ENCODE results near the gene EIF5A.

- TF ChIP-seq FOXK1 (CRISPR knock-in tag; IDR thresholded peaks at IDR 0.05; ENCODE audit: borderline replicate concordance) (no peak), POLR2AphosphoS5 (IDR thresholded peaks at IDR 0.05; ENCODE audit: control insufficient read depth, insufficient read depth, low read depth, low read length) (no peak), ETV5 (CRISPR knock-in tag; IDR thresholded peaks at IDR 0.05; ENCODE audit: low read depth) (no peak), ZNF23 (CRISPR knock-in tag; IDR thresholded peaks at IDR 0.05) (no peak), ELF4 (CRISPR knock-in tag; IDR thresholded peaks at IDR 0.05) (no peak), CTCF (IDR thresholded peaks at IDR 0.05 in 2 of 3, conservative IDR thresholded peaks at IDR 0.05 in 1 of 3; ENCODE audit: insufficient read depth in 2 of 3, low read depth in 1 of 3, low read length in 3 of 3) (no peak), CBX5 (IDR thresholded peaks at IDR 0.05; ENCODE audit: borderline replicate concordance, low read depth) (no peak)
These were observed 47.6 kb downstream of the EIF5A start, which contains the start of gene TMEM95 for GRCh38 chr17:7355053-7355452.
